Testis (tissue), 2 donors: ENCODE measurements around the gene MACROD2.

Experiments
- POLR2A ChIP-seq: fragments of 450-650 bp; IDR thresholded peaks from one replicate; pipeline ENCODE4 v1.6.1; 2017; ENCODE audit warnings: antibody characterized with exemption, mild to moderate bottlenecking, moderate library complexity
- TF ChIP-seq, protein P1 (sequence below), 3 experiments: fragments of 450-650 bp in 2 of 3; fragments of 200-600 bp in 1 of 3; sonication (generic) in 1 of 3; IDR thresholded peaks; one replicate each; pipeline ENCODE4 v1.5.1; 2016 to 2019; ENCODE audit warnings: antibody characterized with exemption in 3 of 3, mild to moderate bottlenecking in 2 of 3, moderate library complexity in 1 of 3

GRCh38 chr20:15611541-15611940, 1616.2 kb downstream of the MACROD2 start:
- no peak for TF ChIP-seq POLR2A
- TF ChIP-seq, protein P1, sequence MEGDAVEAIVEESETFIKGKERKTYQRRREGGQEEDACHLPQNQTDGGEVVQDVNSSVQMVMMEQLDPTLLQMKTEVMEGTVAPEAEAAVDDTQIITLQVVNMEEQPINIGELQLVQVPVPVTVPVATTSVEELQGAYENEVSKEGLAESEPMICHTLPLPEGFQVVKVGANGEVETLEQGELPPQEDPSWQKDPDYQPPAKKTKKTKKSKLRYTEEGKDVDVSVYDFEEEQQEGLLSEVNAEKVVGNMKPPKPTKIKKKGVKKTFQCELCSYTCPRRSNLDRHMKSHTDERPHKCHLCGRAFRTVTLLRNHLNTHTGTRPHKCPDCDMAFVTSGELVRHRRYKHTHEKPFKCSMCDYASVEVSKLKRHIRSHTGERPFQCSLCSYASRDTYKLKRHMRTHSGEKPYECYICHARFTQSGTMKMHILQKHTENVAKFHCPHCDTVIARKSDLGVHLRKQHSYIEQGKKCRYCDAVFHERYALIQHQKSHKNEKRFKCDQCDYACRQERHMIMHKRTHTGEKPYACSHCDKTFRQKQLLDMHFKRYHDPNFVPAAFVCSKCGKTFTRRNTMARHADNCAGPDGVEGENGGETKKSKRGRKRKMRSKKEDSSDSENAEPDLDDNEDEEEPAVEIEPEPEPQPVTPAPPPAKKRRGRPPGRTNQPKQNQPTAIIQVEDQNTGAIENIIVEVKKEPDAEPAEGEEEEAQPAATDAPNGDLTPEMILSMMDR (IDR thresholded peaks at IDR 0.05): no peak
